Keratinocyte (primary cell): Measurements from ENCODE around the gene TOMM6. TPM values are rescaled to one million over a fixed set of nuclear protein-coding genes. Genes with fewer than 3 reads are reported as not detected.

Experiments used
- DNase-seq: peaks from one replicate; pipeline ENCODE4 v3.0.0-alpha.2; 2011; ENCODE audit warnings: low read depth, missing footprints, low spot score
- FAIRE-seq: peaks from 2 replicates; lab custom pipeline; 2011; peaks lifted over from hg19 to GRCh38; lab: Jason Lieb, UNC
- H2AFZ ChIP-seq: 2 replicates; pipeline ENCODE4 v1.6.0; 2012; ENCODE audit warnings: low read length, control low read depth, inconsistent platforms; ENCODE audit not compliant: control insufficient read depth
- H3K27ac ChIP-seq: 2 replicates; pipeline ENCODE4 v1.5.1; 2011; ENCODE audit warnings: low read length; ENCODE audit not compliant: control insufficient read depth, insufficient read depth
- H3K27me3 ChIP-seq: 3 replicates; pipeline ENCODE4 v1.6.0; 2011; ENCODE audit warnings: low read length; ENCODE audit not compliant: control insufficient read depth, insufficient read depth; ENCODE audit errors: extremely low read depth
- H3K36me3 ChIP-seq, 2 experiments: 2 replicates in 1 of 2; 3 replicates in 1 of 2; pipeline ENCODE4 v1.5.1; 2011; ENCODE audit warnings: low read length in 2 of 2, mild to moderate bottlenecking in 1 of 2; ENCODE audit not compliant: control insufficient read depth in 2 of 2, insufficient read depth in 2 of 2; ENCODE audit errors: extremely low read depth in 1 of 2
- H3K4me1 ChIP-seq: 3 replicates; pipeline ENCODE4 v1.5.1; 2011; ENCODE audit warnings: low read length; ENCODE audit not compliant: control insufficient read depth, insufficient read depth; ENCODE audit errors: extremely low read depth
- H3K4me2 ChIP-seq: 3 replicates; pipeline ENCODE4 v1.6.0; 2011; ENCODE audit warnings: low read depth, low read length; ENCODE audit not compliant: control insufficient read depth, insufficient read depth; ENCODE audit errors: extremely low read depth
- H3K4me3 ChIP-seq, 3 experiments: fragments of 200-600 bp in 1 of 3; sonication (generic) in 1 of 3; 2 replicates in 2 of 3; 3 replicates in 1 of 3; pipeline ENCODE4 v1.5.1; 2011 to 2016; ENCODE audit warnings: low read length in 3 of 3, mild to moderate bottlenecking in 3 of 3, control low read depth in 2 of 3, inconsistent platforms in 1 of 3, low read depth in 1 of 3, mixed read lengths in 1 of 3, mixed run types in 1 of 3, moderate library complexity in 1 of 3; ENCODE audit not compliant: control insufficient read depth in 2 of 3, insufficient read depth in 2 of 3; ENCODE audit errors: extremely low read depth in 1 of 3
- H3K79me2 ChIP-seq: 2 replicates; pipeline ENCODE4 v1.6.0; 2012; ENCODE audit warnings: low read length; ENCODE audit not compliant: control insufficient read depth, insufficient read depth
- H3K9ac ChIP-seq: 3 replicates; pipeline ENCODE4 v1.6.0; 2011; ENCODE audit warnings: low read length; ENCODE audit not compliant: control insufficient read depth, insufficient read depth; ENCODE audit errors: extremely low read depth
- H3K9me1 ChIP-seq: 3 replicates; pipeline ENCODE4 v1.6.0; 2011; ENCODE audit warnings: low read length; ENCODE audit not compliant: control insufficient read depth, insufficient read depth; ENCODE audit errors: extremely low read depth
- H3K9me3 ChIP-seq: 2 replicates; pipeline ENCODE4 v1.5.1; 2012; ENCODE audit warnings: low read depth, low read length; ENCODE audit not compliant: control insufficient read depth
- H4K20me1 ChIP-seq: 3 replicates; pipeline ENCODE4 v1.6.0; 2011; ENCODE audit warnings: low read length; ENCODE audit not compliant: control insufficient read depth, insufficient read depth; ENCODE audit errors: extremely low read depth
- EZH2 ChIP-seq: IDR thresholded peaks from one replicate; pipeline ENCODE4 v1.6.1; 2012; ENCODE audit warnings: inconsistent platforms, mild to moderate bottlenecking, low read length, moderate library complexity
- dilution Hi-C: fragments of 300-500 bp; cut with MboI; formaldehyde crosslinking; loops from one replicate; pipeline ENCODE4 v1.7.0; 2020; ENCODE audit warnings: low sequenced_read_pairs; ENCODE audit not compliant: extremely low pct_ligation_motif_present
- polyA plus RNA-seq, 5 experiments: library from polyadenylated mRNA; depleted of rRNA in 3 of 5; stranded (reverse) in 3 of 5; stranded (forward) in 1 of 5; unstranded in 1 of 5; fragments of >200 nt; gene quantifications; 1 replicate in 1 of 5; 2 replicates in 3 of 5; 3 replicates in 1 of 5; pipeline versions ENCODE4 v1.2.1 to v1.2.3, GENCODE V29; 2011 to 2012; ENCODE audit warnings: missing spikeins in 2 of 5, low read depth in 1 of 5, low replicate concordance in 1 of 5
- TF ChIP-seq, protein P1 (sequence below), 3 experiments: IDR thresholded peaks in 1 of 3; conservative IDR thresholded peaks in 1 of 3; optimal IDR thresholded peaks in 1 of 3; 2 replicates in 2 of 3; 3 replicates in 1 of 3; pipeline versions ENCODE3 to v1.5.1; 2011; ENCODE audit warnings: low read length in 3 of 3, mild to moderate bottlenecking in 3 of 3, moderate library complexity in 2 of 3, control low read depth in 1 of 3, inconsistent platforms in 1 of 3; ENCODE audit not compliant: insufficient read depth in 2 of 3; ENCODE audit errors: extremely low read depth in 1 of 3

TOMM6 gene
- polyA plus RNA-seq, 1 donor (not counting 4 experiments of a cell fraction or from before 2014, with no cell fraction given), result 374 TPM

DNA sequence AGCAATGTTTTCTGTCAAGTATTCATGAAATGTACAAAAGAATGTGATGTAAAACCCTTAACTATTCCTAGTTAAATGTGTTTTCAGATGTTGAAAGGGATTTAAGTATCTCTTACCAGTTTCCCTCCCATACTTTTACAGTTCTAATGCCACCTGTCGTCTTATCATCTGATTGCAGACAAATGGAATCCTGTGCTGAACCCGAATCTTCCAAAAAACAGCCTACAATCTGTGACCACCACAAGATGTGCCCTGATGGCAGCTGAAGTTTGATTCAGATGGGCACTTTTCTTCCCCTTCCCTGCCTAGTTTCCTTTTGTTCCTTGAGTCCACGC, 1.9 kb downstream of the TOMM6 start:
- dilution Hi-C loops, result no loop called here
- H3K4me1 ChIP-seq, result peaks cover 23% of the 10 kb centered on the region
- no peaks in the 10 kb centered on the region for H3K27me3 ChIP-seq
- H3K9me3 ChIP-seq, result no peaks in the 10 kb centered on the region
- TF ChIP-seq EZH2, result no peak
- TF ChIP-seq, protein P1, sequence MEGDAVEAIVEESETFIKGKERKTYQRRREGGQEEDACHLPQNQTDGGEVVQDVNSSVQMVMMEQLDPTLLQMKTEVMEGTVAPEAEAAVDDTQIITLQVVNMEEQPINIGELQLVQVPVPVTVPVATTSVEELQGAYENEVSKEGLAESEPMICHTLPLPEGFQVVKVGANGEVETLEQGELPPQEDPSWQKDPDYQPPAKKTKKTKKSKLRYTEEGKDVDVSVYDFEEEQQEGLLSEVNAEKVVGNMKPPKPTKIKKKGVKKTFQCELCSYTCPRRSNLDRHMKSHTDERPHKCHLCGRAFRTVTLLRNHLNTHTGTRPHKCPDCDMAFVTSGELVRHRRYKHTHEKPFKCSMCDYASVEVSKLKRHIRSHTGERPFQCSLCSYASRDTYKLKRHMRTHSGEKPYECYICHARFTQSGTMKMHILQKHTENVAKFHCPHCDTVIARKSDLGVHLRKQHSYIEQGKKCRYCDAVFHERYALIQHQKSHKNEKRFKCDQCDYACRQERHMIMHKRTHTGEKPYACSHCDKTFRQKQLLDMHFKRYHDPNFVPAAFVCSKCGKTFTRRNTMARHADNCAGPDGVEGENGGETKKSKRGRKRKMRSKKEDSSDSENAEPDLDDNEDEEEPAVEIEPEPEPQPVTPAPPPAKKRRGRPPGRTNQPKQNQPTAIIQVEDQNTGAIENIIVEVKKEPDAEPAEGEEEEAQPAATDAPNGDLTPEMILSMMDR (optimal IDR thresholded peaks at IDR 0.05 in 1 of 3, IDR thresholded peaks at IDR 0.05 in 1 of 3, conservative IDR thresholded peaks at IDR 0.05 in 1 of 3; ENCODE audit: extremely low read depth in 1 of 3, insufficient read depth in 2 of 3, low read length in 3 of 3), result no peak
- H4K20me1 ChIP-seq, result no peaks in the 10 kb centered on the region
- H3K27ac ChIP-seq, result no peak overlapping the region
- FAIRE-seq (no peak), DNase-seq (no peak)
- H3K9ac ChIP-seq, result no peak overlapping the region
- H3K36me3 ChIP-seq, result peaks cover 12 to 18% of the 10 kb centered on the region in 2 experiments
- H2AFZ ChIP-seq, result no peak overlapping the region
- peaks cover 17% of the 10 kb centered on the region for H3K79me2 ChIP-seq
- H3K4me3 ChIP-seq, result no peak overlapping the region
- no peaks in the 10 kb centered on the region for H3K9me1 ChIP-seq
- H3K4me2 ChIP-seq, result no peak overlapping the region

DNA sequence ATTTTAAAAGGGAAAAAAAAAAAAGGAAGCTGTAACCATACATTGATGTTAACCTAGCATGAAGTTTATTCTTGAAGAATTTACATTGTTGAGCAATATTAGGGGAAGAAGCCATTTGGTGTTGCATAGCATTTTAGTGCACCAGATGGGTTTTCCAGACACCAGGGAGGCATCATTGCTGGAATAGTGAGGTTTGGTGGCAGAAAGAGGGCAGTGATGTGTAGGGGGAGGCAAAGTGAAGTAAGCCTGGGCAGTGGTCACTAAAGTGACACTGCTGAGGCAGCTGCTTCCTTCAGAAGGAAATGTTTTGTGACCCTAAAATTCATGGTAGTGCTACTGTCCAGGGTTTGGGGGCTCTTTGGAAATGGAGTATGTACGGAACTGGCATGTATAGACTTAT, 2.6 kb downstream of the TOMM6 start:
- Histone ChIP-seq H3K27ac (no peak overlapping the region), H3K79me2 (peaks cover 17% of the 10 kb centered on the region), H3K9me3 (no peaks in the 10 kb centered on the region), H2AFZ (no peak overlapping the region), H3K9ac (no peak overlapping the region), H3K36me3 (peaks cover 12 to 18% of the 10 kb centered on the region in 2 experiments), H3K4me1 (peaks cover 16% of the 10 kb centered on the region), H3K4me2 (no peak overlapping the region), H3K4me3 (no peak overlapping the region), H3K27me3 (no peaks in the 10 kb centered on the region), H4K20me1 (no peaks in the 10 kb centered on the region), H3K9me1 (no peaks in the 10 kb centered on the region)
- no peak for TF ChIP-seq EZH2
- TF ChIP-seq, protein P1 (optimal IDR thresholded peaks at IDR 0.05 in 1 of 3, IDR thresholded peaks at IDR 0.05 in 1 of 3, conservative IDR thresholded peaks at IDR 0.05 in 1 of 3; ENCODE audit: extremely low read depth in 1 of 3, insufficient read depth in 2 of 3, low read length in 3 of 3), result no peak
- no peak for DNase-seq
- dilution Hi-C loops, result no loop called here
- no peak for FAIRE-seq
